Uterus (tissue), 4 donors: ENCODE data around the gene NHLRC4. TPM values are rescaled to one million over a fixed set of nuclear protein-coding genes. Genes with fewer than 3 reads are reported as not detected.

ENCODE experiments used
- DNase-seq, 2 donors: peaks; one replicate each; pipeline ENCODE4 v3.0.0-alpha.2; 2019 to 2020
- H3K27ac ChIP-seq, 2 donors: fragments of 200-600 bp; sonication (generic); 1 replicate in 1 of 2; 2 replicates in 1 of 2; pipeline ENCODE4 v1.5.1; 2016 to 2018
- H3K27me3 ChIP-seq, 2 donors: fragments of 200-600 bp; sonication (generic); one replicate each; pipeline ENCODE4 v1.5.1; 2018 to 2019; ENCODE audit warnings: control low read depth in 1 of 2
- H3K36me3 ChIP-seq, 2 donors: fragments of 200-600 bp; sonication (generic); one replicate each; pipeline ENCODE4 v1.5.1; 2019; ENCODE audit warnings: control low read depth in 1 of 2
- H3K4me1 ChIP-seq, 2 donors: fragments of 200-600 bp; sonication (generic); one replicate each; pipeline ENCODE4 v1.5.1; 2018 to 2019; ENCODE audit warnings: control low read depth in 1 of 2
- H3K4me3 ChIP-seq, 2 donors: fragments of 200-600 bp; sonication (generic); 1 replicate in 1 of 2; 2 replicates in 1 of 2; pipeline ENCODE4 v1.5.1; 2018 to 2019; ENCODE audit warnings: mild to moderate bottlenecking in 1 of 2
- H3K9me3 ChIP-seq, 2 donors: fragments of 200-600 bp; sonication (generic); one replicate each; pipeline ENCODE4 v1.5.1; 2019; ENCODE audit warnings: control low read depth in 1 of 2
- POLR2A ChIP-seq, 2 donors: fragments of 450-650 bp; IDR thresholded peaks; one replicate each; pipeline ENCODE4 v1.6.1; 2016; ENCODE audit warnings: antibody characterized with exemption in 2 of 2, mild to moderate bottlenecking in 1 of 2, moderate library complexity in 1 of 2
- intact Hi-C: fragments of 100-400 bp; cut with DNase I; formaldehyde crosslinking; loops from one replicate; pipeline ENCODE4 v1.15.1; 2023; ENCODE audit warnings: low total_unique reads
- microRNA-seq: library from miRNA; unstranded; fragments of <30 nt; microRNA quantifications from one replicate; pipeline ENCODE4, GENCODE V29; 2016; ENCODE audit warnings: borderline microRNAs expressed, borderline replicate concordance
- small RNA-seq: library from RNA; depleted of rRNA; stranded (forward); fragments of <200 nt; gene quantifications from one replicate; pipeline ENCODE3, GENCODE V24; 2016
- total RNA-seq, 4 donors: library from RNA; depleted of rRNA in 3 of 4; stranded (reverse); fragments of >200 nt in 3 of 4; gene quantifications; one replicate each; pipeline versions ENCODE4 v1.1.0 to v1.2.4, GENCODE V29; 2014 to 2023
- TF ChIP-seq, protein P1 (sequence below), 4 experiments: fragments of 200-600 bp in 2 of 4; fragments of 450-650 bp in 2 of 4; sonication (generic) in 2 of 4; IDR thresholded peaks; one replicate each; pipeline ENCODE4 v1.5.1; 2016 to 2019; ENCODE audit warnings: antibody characterized with exemption in 4 of 4, mild to moderate bottlenecking in 2 of 4, moderate library complexity in 1 of 4
- donor health status: DM: yes; HTN: yes; CAD: no.

Gene NHLRC4
- total RNA-seq, 4 donors from 2014 or later = 1.2 to 7.5 (median 1.5) TPM

GRCh38 chr16:615122-615521, 48.3 kb downstream of the NHLRC4 start:
- Histone ChIP-seq H3K4me1 (no peaks in the 10 kb centered on the region), H3K4me3 (no peak overlapping the region), H3K27me3 (no peaks in the 10 kb centered on the region), H3K27ac (no peak overlapping the region), H3K9me3 (no peaks in the 10 kb centered on the region), H3K36me3 (no peaks in the 10 kb centered on the region)
- no peak for TF ChIP-seq POLR2A (IDR thresholded peaks at IDR 0.05)
- TF ChIP-seq, protein P1, sequence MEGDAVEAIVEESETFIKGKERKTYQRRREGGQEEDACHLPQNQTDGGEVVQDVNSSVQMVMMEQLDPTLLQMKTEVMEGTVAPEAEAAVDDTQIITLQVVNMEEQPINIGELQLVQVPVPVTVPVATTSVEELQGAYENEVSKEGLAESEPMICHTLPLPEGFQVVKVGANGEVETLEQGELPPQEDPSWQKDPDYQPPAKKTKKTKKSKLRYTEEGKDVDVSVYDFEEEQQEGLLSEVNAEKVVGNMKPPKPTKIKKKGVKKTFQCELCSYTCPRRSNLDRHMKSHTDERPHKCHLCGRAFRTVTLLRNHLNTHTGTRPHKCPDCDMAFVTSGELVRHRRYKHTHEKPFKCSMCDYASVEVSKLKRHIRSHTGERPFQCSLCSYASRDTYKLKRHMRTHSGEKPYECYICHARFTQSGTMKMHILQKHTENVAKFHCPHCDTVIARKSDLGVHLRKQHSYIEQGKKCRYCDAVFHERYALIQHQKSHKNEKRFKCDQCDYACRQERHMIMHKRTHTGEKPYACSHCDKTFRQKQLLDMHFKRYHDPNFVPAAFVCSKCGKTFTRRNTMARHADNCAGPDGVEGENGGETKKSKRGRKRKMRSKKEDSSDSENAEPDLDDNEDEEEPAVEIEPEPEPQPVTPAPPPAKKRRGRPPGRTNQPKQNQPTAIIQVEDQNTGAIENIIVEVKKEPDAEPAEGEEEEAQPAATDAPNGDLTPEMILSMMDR (IDR thresholded peaks at IDR 0.05) = no peak
- no peak for DNase-seq
- intact Hi-C loops = no loop called here

GRCh38 chr16:616733-617586, 50.2 kb downstream of the NHLRC4 start:
- DNase-seq = no peak
- intact Hi-C loops = no loop called here

DNA sequence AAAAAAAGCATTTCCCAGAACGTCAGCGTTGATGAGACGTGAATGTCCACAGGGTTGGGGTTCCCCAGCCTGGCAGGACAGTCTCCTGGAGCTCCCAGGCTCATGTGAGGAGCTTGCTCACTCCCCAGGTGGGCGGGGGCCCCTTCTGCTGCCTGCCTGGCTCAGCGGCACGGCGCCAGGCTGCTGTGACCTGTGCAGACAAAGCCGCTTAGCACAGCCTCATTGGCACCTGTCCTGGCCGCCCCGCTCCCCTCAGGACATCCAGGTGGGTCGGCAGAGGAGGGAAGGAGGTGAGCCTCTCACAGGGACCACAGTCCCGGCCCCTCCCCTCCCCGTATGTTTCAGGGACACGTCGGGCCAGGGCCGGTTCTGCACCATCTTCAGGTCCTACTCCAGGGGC, 51.0 kb downstream of the NHLRC4 start:
- Histone ChIP-seq H3K36me3 (no peaks in the 10 kb centered on the region), H3K27me3 (no peaks in the 10 kb centered on the region), H3K4me3 (no peak overlapping the region), H3K4me1 (no peaks in the 10 kb centered on the region), H3K9me3 (no peaks in the 10 kb centered on the region), H3K27ac (no peak overlapping the region)
- intact Hi-C loops = no loop called here
- TF ChIP-seq, protein P1 (IDR thresholded peaks at IDR 0.05) = no peak
- TF ChIP-seq POLR2A (IDR thresholded peaks at IDR 0.05) = no peak
- no peak for DNase-seq

More at GRCh38 chr16:616733-617586, 50.2 kb downstream of the NHLRC4 start:
- no peak for TF ChIP-seq POLR2A (IDR thresholded peaks at IDR 0.05)
- TF ChIP-seq, protein P1 (IDR thresholded peaks at IDR 0.05) = no peak
- Histone ChIP-seq H3K36me3 (no peaks in the 10 kb centered on the region), H3K27me3 (no peaks in the 10 kb centered on the region), H3K9me3 (no peaks in the 10 kb centered on the region), H3K4me1 (no peaks in the 10 kb centered on the region), H3K4me3 (no peak overlapping the region), H3K27ac (no peak overlapping the region)

Small RNA genes within 50 kb of the gene (microRNA-seq; reads per million reads assigned to microRNA genes)
- gene MIR3176 = not detected
- not detected for gene MIR5587

Small RNA genes within 50 kb of the gene (small RNA-seq; reads per million reads assigned to genes)
- gene MIR3176 (0.18 reads per million), gene MIR5587 (not detected), gene Z98883.1 (not detected)

Other genes starting within 250 kb of the NHLRC4 start
- 10 to 100 TPM in 3 of 4 donors, 1 to 10 TPM in 1; 6.2 to 23.6 (median 19.9) TPM for gene AXIN1, start 214.3 kb upstream of the NHLRC4 start, total RNA-seq
- 10 to 100 TPM; 32.4 to 97.3 (median 50.1) TPM for gene MRPL28, start 196.5 kb upstream of the NHLRC4 start, total RNA-seq
- 10 to 100 TPM; 10.6 to 36.2 (median 12.8) TPM for gene PGAP6, start 185.0 kb upstream of the NHLRC4 start, total RNA-seq
- gene NME4, start 169.8 kb upstream of the NHLRC4 start, total RNA-seq = 10 to 100 TPM; 37.3 to 77.6 (median 62.2) TPM
- gene DECR2, start 165.1 kb upstream of the NHLRC4 start, total RNA-seq = 100 to 1,000 TPM in 1 of 4 donors, 10 to 100 TPM in 3; 10.6 to 106 (median 31.9) TPM
- gene RAB11FIP3, start 141.4 kb upstream of the NHLRC4 start, total RNA-seq = 10 to 100 TPM; 10.5 to 75.0 (median 49.4) TPM
- 10 to 100 TPM in 3 of 4 donors, 1 to 10 TPM in 1; 7.9 to 37.3 (median 19.3) TPM for gene CAPN15, start 39.3 kb upstream of the NHLRC4 start, total RNA-seq
- not detected for gene PRR35, start 6.6 kb upstream of the NHLRC4 start, total RNA-seq
- 10 to 100 TPM in 3 of 4 donors, 1 to 10 TPM in 1; 10.0 to 56.9 (median 30.7) TPM for gene PIGQ, start 3.0 kb downstream of the NHLRC4 start, total RNA-seq
- 10 to 100 TPM in 2 of 4 donors, 1 to 10 TPM in 1, under 1 TPM in 1; 0.59 to 25.4 (median 14.3) TPM for gene RAB40C, start 23.1 kb downstream of the NHLRC4 start, total RNA-seq
- gene WFIKKN1, start 64.0 kb downstream of the NHLRC4 start, total RNA-seq = 1 to 10 TPM in 1 of 4 donors, under 1 TPM in 2, not detected in 1; 0.26 to 1.4 (median 0.76) TPM
- 100 to 1,000 TPM in 2 of 4 donors, 10 to 100 TPM in 2; 29.5 to 171 (median 97.1) TPM for gene METTL26, start 69.3 kb downstream of the NHLRC4 start, total RNA-seq
- 10 to 100 TPM in 2 of 4 donors, 1 to 10 TPM in 2; 2.6 to 62.0 (median 17.0) TPM for gene MCRIP2, start 74.8 kb downstream of the NHLRC4 start, total RNA-seq
- 10 to 100 TPM; 18.2 to 79.3 (median 46.9) TPM for gene WDR90, start 82.4 kb downstream of the NHLRC4 start, total RNA-seq
- 10 to 100 TPM; 29.1 to 99.7 (median 71.7) TPM for gene RHOT2, start 101.1 kb downstream of the NHLRC4 start, total RNA-seq
- 1 to 10 TPM in 2 of 4 donors, not detected in 2; 1.5 to 2.0 TPM for gene RHBDL1, start 108.7 kb downstream of the NHLRC4 start, total RNA-seq
- gene STUB1, start 113.4 kb downstream of the NHLRC4 start, total RNA-seq = 100 to 1,000 TPM in 2 of 4 donors, 10 to 100 TPM in 2; 62.7 to 212 (median 93.3) TPM
- 100 to 1,000 TPM in 1 of 4 donors, 10 to 100 TPM in 3; 45.6 to 111 (median 57.4) TPM for gene JMJD8, start 117.3 kb downstream of the NHLRC4 start, total RNA-seq
- gene WDR24, start 123.4 kb downstream of the NHLRC4 start, total RNA-seq = 10 to 100 TPM in 1 of 4 donors, 1 to 10 TPM in 3; 2.3 to 12.0 (median 4.2) TPM
- gene FBXL16, start 138.8 kb downstream of the NHLRC4 start, total RNA-seq = under 1 TPM in 2 of 4 donors, not detected in 2; 0.21 to 0.37 TPM
- 10 to 100 TPM; 19.1 to 76.5 (median 26.7) TPM for gene METRN, start 148.1 kb downstream of the NHLRC4 start, total RNA-seq
- 10 to 100 TPM in 3 of 4 donors, 1 to 10 TPM in 1; 6.2 to 21.1 (median 19.1) TPM for gene ANTKMT, start 154.1 kb downstream of the NHLRC4 start, total RNA-seq
- 1 to 10 TPM in 3 of 4 donors, not detected in 1; 1.3 to 5.3 (median 2.3) TPM for gene CCDC78, start 159.4 kb downstream of the NHLRC4 start, total RNA-seq
- 1 to 10 TPM in 2 of 4 donors, not detected in 2; 1.0 to 3.4 TPM for gene HAGHL, start 160.1 kb downstream of the NHLRC4 start, total RNA-seq
- 10 to 100 TPM; 14.1 to 43.3 (median 25.0) TPM for gene CIAO3, start 174.0 kb downstream of the NHLRC4 start, total RNA-seq
- gene MSLN, start 193.7 kb downstream of the NHLRC4 start, total RNA-seq = 10 to 100 TPM in 3 of 4 donors, 1 to 10 TPM in 1; 4.6 to 30.8 (median 15.7) TPM
- gene RPUSD1, start 221.4 kb downstream of the NHLRC4 start, total RNA-seq = 10 to 100 TPM in 3 of 4 donors, 1 to 10 TPM in 1; 5.9 to 80.0 (median 16.7) TPM
- gene CHTF18, start 221.6 kb downstream of the NHLRC4 start, total RNA-seq = 100 to 1,000 TPM in 1 of 4 donors, 10 to 100 TPM in 2, under 1 TPM in 1; under 0.01 to 895 (median 31.1) TPM
- not detected for gene GNG13, start 233.7 kb downstream of the NHLRC4 start, total RNA-seq